ENCODE data around the gene ACAA2. TPM values are rescaled to one million over a fixed set of nuclear protein-coding genes. Genes with fewer than 3 reads are reported as not detected.

Gene ACAA2
- total RNA-seq: 81.9 and 89.7 TPM in 2 replicates

GRCh38 chr18:49813319-49814146 lies at the start of gene ACAA2:
ACAA2 (minus strand) TSS chr18:49813533; CDS start chr18:49813484, 49 bp downstream.

Small RNA genes lying within 50 kb of the gene (small RNA-seq; reads per million reads assigned to genes)
- not detected for gene RF00283
- not detected for gene SCARNA17
